ENCODE results near the gene CDH4. TPM values are rescaled to one million over a fixed set of nuclear protein-coding genes. Genes with fewer than 3 reads are reported as not detected.

CDH4 gene
- total and polyA plus RNA-seq, 2 of the 8 experiments (the other 6 are each of a cell fraction or from before 2014, with no cell fraction given), result 4.3 to 7.9 TPM

GRCh38 chr20:61570646-61571195 lies 318.7 kb downstream of the CDH4 start:
- Histone ChIP-seq H4K20me1 (replicated peaks in 1 of 2; ENCODE audit: control insufficient read depth in 1 of 2, insufficient read depth in 2 of 2, low read length in 2 of 2) (no peaks in the 10 kb centered on the region), H3K14ac (ENCODE audit: insufficient read length) (no peak overlapping the region), H2AK5ac (ENCODE audit: low read depth, low read length) (peak overlapping the region; percentile 56; the same call in 1 of the 2 replicates), H3K9ac (replicated peaks in 1 of 4; ENCODE audit: extremely low read depth in 1 of 4, low read depth in 3 of 4, low read length in 3 of 4) (no peak overlapping the region), H2BK12ac (ENCODE audit: low read depth, low read length) (no peak overlapping the region), H3K27me3 (replicated peaks in 1 of 4; ENCODE audit: control insufficient read depth in 3 of 4, extremely low read depth in 1 of 4, insufficient read depth in 3 of 4, low read length in 3 of 4) (peaks cover 0 to 2% (median 0%) of the 10 kb centered on the region in 4 experiments; a peak in 1 of 7 replicates), H2BK15ac (ENCODE audit: low read length) (no peak overlapping the region; the same call in 1 of the 2 replicates), H2AFZ (ENCODE audit: low read length) (no peak overlapping the region), H3K36me3 (ENCODE audit: control insufficient read depth in 2 of 4, insufficient read depth in 4 of 4, low read length in 3 of 4) (no peaks in the 10 kb centered on the region), H3K56ac (replicated peaks; ENCODE audit: insufficient read length, low read depth, low read length) (no peak overlapping the region), H2BK5ac (ENCODE audit: low read depth, low read length) (no peak overlapping the region), H2BK20ac (ENCODE audit: low read length) (peak overlapping the region; percentile 16; the same call in 1 of the 2 replicates), H2BK120ac (replicated peaks; ENCODE audit: low read depth, low read length) (no peak overlapping the region), H4K5ac (ENCODE audit: insufficient read length, low read depth, low read length) (no peak overlapping the region), H3K18ac (ENCODE audit: extremely low read depth, low read length) (no peak overlapping the region), H3K79me2 (ENCODE audit: control insufficient read depth in 1 of 2, insufficient read depth in 2 of 2, low read length in 2 of 2) (no peaks in the 10 kb centered on the region), H4K8ac (ENCODE audit: extremely low read depth, insufficient read depth, low read length) (no peak overlapping the region), H3K79me1 (ENCODE audit: low read depth, low read length) (no peaks in the 10 kb centered on the region), H3K23me2 (ENCODE audit: low read depth, low read length) (peaks cover 5% of the 10 kb centered on the region; the same call in 1 of the 2 replicates), H4K91ac (replicated peaks; ENCODE audit: insufficient read length, low read length) (no peak overlapping the region), H3K4me1 (replicated peaks in 1 of 4; ENCODE audit: control insufficient read depth in 3 of 4, insufficient read depth in 4 of 4, low read length in 3 of 4) (peaks cover 0 to 14% (median 7%) of the 10 kb centered on the region in 4 experiments; a peak in 5 of 7 replicates), H3K4ac (replicated peaks; ENCODE audit: insufficient read length, low read depth, low read length) (no peak overlapping the region), H3K9me3 (ENCODE audit: insufficient read depth in 2 of 2, low read depth in 1 of 2, low read length in 1 of 2) (no peaks in the 10 kb centered on the region), H3K23ac (ENCODE audit: insufficient read length) (no peak overlapping the region), H3K4me3 (ENCODE audit: extremely low read depth in 1 of 4, insufficient read depth in 2 of 4, low read depth in 3 of 4, low read length in 4 of 4) (no peak overlapping the region), H3K27ac (ENCODE audit: low read depth, low read length) (no peak overlapping the region), H3K4me2 (ENCODE audit: insufficient read depth in 1 of 2, low read depth in 2 of 2, low read length in 2 of 2) (no peak overlapping the region)
- ChIA-PET CTCF (ENCODE audit: partially characterized antibody) (interaction anchor here (1.0 to 1.2 kb wide), 2 partner anchors 10 to 325 kb away, joined by 3 to 4 read pairs; no protein-coding TSS in a partner anchor), POLR2A (ENCODE audit: partially characterized antibody) (interaction anchor here (1.5 kb wide), 1 partner anchor 133 kb away, joined by 3 read pairs; no protein-coding TSS in a partner anchor)
- WGBS, 2 experiments (ENCODE audit: extremely low coverage in 1 of 2, insufficient coverage in 1 of 2, insufficient read length in 1 of 2, insufficient replicate concordance in 2 of 2, low coverage in 1 of 2, low lambda C conversion rate in 2 of 2, missing lambda C conversion rate in 1 of 2), result 89% methylated on average over 14 of the region's 14 CpGs; no CpG with 5 or more reads in 1 of the 2 experiments
- no peak for FAIRE-seq
- no peak for DNase-seq (ENCODE audit: low read depth in 1 of 2, low spot score in 2 of 2)
- TF ChIP-seq CTBP2 (IDR thresholded peaks at IDR 0.05; ENCODE audit: borderline replicate concordance, insufficient read depth, insufficient read length, low read length) (no peak), SIX5 (IDR thresholded peaks at IDR 0.05; ENCODE audit: low read depth, low read length) (no peak), JUND (IDR thresholded peaks at IDR 0.05; ENCODE audit: low read length) (no peak), SP1 (IDR thresholded peaks at IDR 0.05; ENCODE audit: low read depth, low read length) (no peak), SIRT6 (IDR thresholded peaks at IDR 0.05; ENCODE audit: low read length) (no peak), ATF3 (IDR thresholded peaks at IDR 0.05; ENCODE audit: insufficient read depth, low read depth, low read length) (no peak), SIN3A (conservative IDR thresholded peaks at IDR 0.05 in 1 of 2, IDR thresholded peaks at IDR 0.05 in 1 of 2; ENCODE audit: low read depth in 1 of 2, low read length in 2 of 2) (no peak), SP2 (IDR thresholded peaks at IDR 0.05; ENCODE audit: low read length) (no peak), CBX5 (IDR thresholded peaks at IDR 0.05; ENCODE audit: low read depth, low read length) (no peak), BCL11A (IDR thresholded peaks at IDR 0.05; ENCODE audit: low read depth in 2 of 2, low read length in 2 of 2) (no peak), FOSL1 (IDR thresholded peaks at IDR 0.05; ENCODE audit: insufficient read depth, low read depth, low read length) (no peak), TEAD4 (IDR thresholded peaks at IDR 0.05; ENCODE audit: low read depth, low read length) (no peak), MAFK (IDR thresholded peaks at IDR 0.05; ENCODE audit: low read depth, low read length) (no peak)

All from H1 (cell line).